ENCODE results near the gene PLAC1.

Gene PLAC1, protein sequence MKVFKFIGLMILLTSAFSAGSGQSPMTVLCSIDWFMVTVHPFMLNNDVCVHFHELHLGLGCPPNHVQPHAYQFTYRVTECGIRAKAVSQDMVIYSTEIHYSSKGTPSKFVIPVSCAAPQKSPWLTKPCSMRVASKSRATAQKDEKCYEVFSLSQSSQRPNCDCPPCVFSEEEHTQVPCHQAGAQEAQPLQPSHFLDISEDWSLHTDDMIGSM
- 0 reads per million in 4 donors for total RNA-seq

DNA sequence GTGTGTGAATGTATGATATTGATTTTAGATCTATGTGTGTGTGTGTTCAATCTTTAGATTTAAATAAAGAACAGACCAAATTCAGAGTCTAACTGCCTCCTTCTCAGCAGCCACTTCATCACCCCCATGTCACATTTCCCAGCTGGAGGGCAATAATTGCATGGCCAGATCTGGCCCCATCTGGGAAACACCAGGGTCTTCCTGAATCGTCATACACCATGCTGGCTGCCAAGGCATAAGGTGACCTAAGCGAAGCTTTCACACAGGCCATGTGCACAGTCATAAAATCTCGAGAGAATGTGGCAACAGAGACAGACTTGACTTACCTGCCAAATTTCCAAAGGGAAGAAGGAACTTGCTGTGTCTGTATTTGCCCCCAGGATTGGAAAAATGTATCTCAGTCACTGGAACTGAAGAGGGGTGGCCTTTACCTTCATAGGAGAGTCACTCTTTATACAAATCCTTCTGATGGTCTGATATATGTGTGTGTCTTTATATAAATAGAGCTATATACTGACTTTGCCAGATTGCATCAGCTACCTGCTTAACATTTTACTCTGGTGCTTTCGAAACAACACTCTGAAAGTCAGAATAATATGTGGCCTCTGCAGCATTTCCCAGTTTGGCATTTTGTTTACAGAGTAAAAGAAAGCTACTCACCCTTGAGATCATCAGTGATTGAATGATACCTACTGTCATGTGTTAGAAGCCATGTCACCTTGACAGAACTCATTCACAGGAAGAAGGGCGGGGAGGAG is at the start of gene PLAC1:
Gene PLAC1 (minus strand): TSS at position 470 of the 758 bp plus-strand sequence. CDS start 91,789 bp downstream, outside the sequence.
- no peak for DNase-seq

DNA sequence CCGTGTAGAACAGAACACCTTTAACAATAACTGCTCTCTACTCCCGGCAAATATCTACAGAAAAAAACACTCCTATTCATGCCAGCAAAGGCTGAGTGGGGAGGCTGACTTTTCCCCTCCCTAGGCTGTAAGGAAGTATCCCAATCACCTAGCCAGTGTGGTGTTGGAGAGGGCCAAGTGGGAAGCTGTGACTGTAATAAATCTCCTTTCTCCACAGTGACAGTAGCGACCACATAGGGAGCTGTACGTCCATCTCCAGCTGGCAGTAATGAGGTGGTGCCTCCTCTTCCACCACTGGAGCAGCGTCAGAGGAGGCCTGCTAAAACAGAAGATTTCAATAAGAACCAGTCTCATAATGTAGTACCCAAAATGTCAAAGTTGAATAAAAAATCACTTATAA is 47.9 kb upstream of the PLAC1 start:
- no peak for DNase-seq

DNA sequence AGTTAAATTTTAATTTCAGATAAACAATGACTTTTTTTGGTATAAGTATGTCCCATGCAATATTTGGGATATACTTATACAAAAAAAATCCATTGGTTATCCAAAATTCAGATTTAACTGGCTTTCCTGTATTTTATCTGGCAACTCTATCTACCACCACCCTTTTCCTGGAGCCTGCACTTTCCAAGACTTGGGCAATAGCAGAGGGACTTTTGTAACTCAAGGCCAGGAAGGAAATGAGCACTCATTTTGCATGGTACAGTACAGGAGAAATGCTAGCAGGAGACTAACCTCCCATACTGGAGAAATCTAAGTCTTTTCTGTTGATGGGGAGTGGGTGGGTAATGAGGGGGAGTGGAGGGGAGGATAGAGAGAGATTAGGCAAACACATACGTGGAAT is 37.7 kb upstream of the PLAC1 start:
- no peak for DNase-seq

DNA sequence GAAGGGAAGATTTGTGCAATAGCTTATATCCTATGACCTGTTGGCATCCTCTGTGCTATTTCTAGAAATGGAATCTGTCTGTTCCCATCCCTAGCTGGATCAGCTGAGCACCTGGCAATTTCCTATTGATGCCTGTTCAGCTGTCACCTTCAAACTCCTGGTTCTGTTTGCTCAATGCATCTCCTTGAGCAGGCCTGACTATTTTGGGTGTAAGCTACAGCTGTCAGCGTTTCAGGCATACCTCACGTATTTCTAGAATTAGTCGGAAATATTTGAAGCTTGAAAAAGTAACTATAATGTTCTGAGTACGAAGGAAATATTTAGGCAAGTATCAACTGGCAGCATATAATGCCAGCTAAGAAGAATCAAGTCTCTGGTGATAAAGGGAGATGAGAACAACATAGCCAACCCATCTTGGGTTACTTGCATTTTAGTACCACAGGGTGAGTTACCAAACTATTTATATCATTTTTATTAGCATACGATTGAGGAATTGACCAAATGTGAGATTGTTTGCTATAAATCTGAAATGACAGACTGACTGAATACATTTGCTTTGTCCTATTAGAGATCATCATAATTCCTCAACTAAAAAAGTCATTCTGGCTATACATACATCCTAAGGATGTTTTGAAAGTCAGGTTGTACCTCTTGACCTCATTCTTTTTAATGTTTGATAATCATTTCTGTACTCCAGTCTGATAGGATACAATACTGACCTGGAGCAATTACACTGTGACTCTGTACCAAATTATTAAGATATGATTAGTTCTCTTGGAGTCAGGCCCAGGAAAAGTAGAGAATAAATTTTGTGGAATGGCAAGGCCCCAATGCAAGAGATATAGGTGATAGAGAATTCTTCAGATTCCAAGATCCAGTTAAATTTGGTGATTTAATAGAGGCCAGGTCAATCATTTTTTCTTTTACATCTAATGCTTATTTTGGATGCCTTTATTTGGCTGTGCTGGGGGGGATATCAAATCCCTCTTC is 36.4 kb upstream of the PLAC1 start:
- DNase-seq: no peak

DNA sequence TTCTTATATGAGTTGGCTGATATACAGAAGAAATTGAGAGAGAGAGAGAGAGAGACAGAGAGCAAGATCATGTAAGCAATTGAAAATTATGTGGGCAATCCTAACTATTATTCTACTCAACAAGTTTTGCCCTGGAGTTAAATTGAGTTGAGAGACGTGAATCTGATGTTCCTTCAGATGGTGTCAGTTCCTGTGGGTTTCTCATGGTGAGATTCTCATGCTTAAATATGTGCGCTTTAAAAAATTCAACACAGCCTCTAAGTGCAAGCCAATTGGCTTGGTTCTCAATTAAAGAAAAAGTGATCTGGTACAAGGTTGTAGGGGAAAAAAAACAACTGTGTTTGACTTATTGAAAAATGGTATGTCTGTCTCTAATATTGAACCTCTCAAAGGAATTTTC is 35.4 kb upstream of the PLAC1 start:
- no peak for DNase-seq

DNA sequence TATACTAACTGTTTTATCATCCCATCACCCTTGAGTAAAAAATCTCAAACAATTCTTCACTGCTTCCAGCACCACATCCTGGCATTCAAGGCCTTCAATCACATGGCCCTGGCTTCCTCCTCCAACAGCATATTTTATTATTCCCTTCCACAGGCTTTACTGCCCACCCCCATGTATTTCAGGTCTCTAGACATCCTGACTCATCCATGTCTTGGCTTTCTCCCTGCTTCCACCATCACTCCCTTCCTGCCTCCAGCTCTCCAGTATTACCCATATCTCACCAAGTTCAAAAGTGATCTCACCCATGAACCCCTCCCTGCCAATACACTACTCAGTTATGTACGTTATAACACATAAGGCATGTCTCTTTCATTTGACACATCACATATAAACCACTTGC is 34.7 kb upstream of the PLAC1 start:
- no peak for DNase-seq

DNA sequence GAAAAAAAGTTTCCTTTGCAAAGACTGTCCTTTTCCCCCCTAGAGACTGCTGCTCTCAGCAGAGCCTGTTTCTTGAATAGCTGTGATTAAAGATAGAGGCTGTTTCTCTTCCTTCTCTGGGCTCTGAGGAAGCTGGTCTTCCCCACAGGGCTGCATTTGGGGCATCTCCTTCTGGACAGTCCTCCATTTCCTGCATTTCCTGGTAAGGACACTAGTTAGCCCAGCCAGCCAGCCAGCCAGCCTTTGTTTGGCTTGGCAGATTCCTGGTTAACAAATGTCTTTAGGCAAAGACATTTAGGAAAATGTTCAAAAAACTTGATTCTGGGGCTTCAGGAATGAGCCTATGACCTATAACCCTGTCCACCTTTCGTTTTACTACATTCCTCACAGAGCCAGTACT is 34.0 kb upstream of the PLAC1 start:
- no peak for DNase-seq

DNA sequence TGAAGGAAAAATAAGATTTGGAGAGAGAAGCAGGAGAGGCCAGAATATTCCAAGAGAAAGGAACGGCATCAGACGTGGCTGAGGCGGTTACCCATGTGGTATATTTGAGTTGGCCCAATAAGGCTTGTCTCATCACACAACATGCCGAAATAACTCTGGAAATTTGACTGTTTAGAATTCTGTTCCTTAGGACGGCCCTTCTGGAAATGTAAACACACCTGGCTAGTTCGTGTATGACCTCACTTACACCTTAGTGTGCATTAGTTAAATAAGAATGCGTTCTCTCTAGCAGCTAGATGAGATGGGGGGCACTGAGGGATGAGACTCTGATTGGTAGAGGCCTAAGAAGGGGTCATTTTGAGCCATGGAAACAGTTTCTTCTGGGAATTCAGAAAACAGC is 33.2 kb upstream of the PLAC1 start:
- no peak for DNase-seq

DNA sequence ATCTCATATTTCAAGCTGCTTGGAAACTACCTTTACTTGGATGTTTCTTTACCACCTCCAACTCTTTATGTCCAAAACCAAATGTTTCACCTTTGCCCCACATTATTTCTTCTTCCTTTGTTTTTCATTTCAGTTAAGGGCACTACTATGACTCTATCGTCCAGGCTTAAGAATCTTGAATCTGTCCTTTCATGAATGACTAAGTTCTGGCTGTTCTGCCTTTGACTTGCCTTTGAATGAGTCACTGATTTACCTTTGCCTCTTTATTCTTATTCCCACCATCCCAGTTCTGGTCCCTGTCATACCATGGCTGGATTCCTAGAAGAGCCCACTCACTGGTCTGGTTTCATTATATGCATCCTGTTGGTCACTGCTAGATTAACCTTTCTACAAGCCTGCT is 30.6 kb upstream of the PLAC1 start:
- no peak for DNase-seq

DNA sequence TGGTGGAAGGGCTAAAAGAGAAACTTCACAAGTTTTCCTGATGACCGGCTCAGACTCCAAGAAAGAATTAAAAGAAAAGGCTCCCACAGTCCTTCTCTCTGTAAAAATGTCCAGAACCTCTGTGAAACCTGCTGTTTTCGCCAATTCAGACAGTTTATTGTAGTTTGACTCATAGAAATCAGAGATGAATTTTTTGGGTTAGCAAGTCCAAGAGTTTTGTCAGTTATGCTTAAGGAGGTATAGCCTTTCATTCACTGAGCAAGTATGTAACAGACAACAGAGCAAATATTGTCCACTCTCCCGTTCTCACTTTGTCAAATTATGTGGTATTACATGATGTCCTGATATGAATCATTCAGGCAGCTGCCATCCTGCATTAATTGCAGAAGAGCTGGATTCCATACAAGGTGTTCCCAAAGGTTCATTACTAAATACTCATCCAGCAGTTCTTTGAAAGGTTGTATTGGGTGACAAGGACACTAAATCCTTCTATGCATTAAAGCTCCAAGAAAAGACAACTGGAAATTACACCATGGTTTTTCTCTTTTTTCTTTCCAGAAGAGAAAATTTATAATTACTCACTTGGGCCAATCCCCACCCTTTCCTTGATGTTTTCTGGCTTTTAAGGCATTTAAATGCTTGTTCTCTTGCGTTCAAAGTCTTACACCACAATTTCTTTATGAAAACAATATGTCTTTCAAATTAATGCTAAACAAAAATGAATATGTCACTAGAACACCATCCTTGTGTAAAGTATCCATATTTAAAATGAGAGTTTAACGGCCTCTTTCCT is 30.0 kb upstream of the PLAC1 start:
- no peak for DNase-seq

DNA sequence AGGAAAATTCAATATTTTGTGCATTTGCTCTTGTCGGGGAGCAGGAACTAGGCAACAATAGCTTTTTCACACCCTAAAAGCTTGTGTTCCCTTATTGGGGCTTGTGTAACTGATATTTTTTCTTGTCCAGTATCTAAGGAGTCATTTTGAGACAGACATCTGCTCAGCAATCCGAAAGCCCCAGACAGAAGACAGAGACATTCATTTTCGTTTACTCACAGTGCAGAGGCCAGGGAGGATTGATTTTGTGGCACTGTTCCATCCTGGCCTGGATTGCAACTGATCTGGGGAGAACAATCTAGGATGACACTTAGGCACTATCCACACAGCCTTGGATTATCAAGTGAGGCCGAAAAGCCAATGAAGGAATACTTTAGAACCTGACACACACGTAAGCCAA is 27.4 kb upstream of the PLAC1 start:
- no peak for DNase-seq

DNA sequence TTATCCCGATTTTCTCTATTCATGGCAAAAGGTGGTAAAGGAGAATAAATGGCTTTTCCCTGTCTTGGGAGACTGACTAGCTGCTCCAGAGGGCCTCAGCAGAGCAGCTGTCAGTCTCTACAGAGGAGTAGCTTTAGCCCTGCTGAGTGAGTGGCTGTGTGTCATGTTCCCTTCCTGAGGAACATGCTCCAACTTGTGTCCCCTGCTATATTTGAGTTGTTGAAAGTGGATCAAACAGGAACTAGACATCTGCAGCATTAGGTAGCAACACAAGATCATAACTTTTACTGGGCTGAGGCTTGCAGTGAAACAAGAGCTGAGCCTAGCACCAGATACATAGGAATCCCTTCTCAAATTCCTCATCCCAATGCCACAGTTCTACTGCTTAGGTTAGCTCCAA is 26.7 kb upstream of the PLAC1 start:
- no peak for DNase-seq

DNA sequence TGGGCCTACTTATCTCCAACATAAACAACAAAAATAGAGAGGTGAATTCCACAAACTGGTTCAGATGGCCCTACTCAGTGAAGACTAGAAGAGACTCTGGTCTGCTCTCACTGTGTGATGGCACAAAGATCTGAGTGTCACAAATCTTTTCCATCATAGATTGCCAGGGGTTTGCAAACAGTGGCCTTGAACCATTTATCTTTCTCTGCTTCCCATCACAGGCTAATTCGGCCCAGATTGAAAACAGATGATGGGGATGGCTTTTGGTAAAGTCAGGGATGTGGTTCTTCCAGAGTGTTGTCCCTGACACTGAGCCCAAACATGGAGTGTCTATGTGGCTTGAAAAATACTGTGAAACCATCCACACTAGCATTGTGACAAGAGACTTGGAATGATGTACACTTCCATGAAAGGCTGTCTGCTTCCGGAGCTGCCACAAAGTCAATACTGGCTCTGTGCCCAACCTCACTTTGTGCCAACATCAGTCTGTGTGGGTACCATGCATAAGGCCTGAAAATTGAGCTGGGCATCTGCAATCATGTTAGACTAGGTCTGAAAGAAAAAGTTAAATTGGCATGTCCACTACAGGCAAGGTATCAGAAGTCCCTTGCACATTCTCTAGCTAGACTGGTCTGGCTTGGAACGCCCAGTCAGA is 25.2 kb upstream of the PLAC1 start:
- no peak for DNase-seq

DNA sequence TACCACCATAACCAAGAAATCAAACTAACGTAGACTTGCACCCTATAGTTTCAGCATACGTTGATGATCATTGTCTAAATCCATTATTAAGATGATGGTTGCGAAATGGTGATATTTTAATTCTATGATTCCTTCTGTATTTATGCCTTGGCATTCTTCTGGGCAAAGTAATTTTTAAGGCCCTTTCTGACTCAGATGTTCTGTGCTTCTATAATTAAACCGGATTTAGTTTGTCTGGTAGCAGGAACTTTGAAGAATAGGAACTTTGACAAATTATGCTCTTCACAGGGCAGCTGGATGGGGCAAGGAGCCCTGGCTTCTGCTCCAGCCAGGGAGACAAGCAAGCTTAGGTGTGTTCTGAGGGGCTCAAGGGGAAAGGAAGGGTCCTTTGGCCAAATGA is 23.8 kb upstream of the PLAC1 start:
- DNase-seq: no peak

DNA sequence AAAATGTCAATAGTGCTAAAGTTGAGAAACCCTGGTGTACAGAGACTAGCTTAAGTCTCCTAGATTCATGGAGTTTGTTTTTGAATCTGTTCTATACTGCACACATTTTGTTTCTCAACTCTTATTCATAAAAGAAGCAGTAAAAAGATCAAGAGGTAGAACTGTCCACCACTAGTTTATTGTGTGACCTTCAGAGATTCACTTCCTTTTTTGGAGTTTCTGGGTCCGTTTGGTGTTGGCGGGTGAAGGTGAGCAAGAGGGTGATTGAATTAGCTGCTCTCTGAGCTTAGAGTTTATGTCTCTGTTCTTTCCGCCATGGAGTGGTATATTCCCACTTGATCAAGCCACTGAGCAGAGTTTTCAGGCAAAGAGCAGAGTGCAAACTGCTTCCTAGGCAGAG is 21.4 kb upstream of the PLAC1 start:
- no peak for DNase-seq

DNA sequence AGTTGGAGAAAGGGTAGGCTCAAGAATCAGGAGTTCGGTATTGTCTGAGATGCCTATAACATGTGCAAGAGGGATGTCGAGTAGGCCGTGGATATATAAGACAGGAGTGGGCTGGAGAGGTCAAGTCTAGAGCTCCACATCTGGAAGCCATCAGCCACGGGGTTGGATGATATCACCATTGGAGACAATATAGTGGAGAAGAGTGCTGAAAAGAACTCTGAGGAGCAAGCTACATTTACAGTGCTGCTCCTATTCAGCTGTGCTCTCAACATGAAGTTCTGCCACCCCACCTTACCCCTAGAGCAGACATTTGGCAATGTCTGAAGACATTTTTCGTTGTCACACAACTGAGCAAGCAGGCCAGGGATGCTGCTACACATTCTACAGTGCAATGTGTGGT is 20.9 kb upstream of the PLAC1 start:
- no peak for DNase-seq

DNA sequence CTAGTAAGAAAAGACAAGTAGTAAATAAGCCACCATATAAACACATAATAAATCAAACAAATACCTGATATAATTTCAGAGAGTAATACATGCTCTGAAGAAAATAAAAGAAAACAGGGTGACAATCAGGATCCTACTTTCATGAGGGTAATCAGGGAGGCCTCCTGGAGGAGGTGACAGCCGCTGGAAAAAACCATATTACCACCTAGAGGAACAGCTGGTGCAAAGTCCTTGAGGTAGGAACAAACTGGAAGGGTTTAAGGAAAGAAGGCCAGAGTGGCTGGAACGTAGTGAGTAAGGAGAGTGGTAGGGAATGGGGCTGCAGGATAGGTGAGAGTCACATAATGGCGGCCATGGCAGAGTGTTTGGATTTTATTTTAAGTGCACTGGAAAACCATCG is 19.1 kb upstream of the PLAC1 start:
- DNase-seq: no peak

DNA sequence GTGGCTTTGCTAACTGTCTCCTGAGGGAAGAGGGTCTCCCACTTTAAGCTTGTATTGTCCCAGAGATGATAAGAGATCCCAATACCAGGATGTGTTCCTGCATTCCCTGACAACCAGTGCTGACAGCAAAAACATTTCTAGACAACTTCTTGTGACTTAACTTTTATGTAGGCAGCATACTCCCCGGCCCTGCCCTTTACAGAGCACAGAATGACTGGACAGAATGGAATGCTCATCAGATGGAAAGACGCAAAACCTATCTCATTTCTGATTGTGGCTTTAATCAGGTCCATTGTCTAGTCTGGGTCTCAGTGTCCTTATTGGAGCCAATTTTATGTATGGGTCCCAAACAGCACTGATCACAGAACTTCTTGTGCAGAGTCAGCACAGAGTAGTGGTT is 18.2 kb upstream of the PLAC1 start:
- no peak for DNase-seq

DNA sequence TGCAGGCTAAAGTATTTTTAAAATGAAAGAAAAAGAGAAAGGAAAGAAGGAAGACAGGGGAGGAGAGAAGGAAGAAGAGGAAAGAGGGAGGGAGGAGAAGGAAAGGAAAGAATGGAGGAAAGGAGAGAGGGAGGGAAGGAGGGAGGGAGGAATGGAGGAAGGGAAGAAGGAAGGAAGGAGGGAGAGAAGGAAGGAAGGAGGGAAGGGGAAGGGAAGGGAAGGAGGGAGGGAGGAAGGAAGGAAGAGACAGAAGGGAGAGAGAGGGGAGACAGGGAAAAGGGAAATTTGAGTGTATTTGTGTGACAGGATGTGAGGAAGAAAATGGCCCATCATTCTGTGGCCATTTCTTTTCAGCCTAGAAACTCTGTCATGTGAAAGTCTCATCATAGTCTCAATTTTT is 14.9 kb upstream of the PLAC1 start:
- no peak for DNase-seq

DNA sequence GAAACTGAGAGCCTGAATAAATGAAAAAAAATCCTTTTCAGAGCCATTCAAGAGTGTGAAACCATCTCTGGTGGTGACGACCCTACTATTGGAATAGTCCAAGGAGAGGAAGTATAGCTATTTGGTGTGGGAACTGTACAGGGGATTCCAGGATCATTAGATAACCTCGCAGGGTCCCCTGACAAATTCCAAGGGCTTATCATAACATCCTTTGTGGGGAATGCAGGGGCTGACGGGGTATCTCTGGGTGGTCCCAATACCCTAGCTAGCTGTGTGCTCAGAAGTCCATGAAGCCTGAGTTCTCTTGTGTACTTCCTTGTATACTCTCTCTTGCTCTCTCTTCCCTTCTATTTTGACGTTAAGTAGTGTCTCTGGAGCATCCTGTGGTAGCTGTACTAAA is 13.8 kb upstream of the PLAC1 start:
- no peak for DNase-seq

DNA sequence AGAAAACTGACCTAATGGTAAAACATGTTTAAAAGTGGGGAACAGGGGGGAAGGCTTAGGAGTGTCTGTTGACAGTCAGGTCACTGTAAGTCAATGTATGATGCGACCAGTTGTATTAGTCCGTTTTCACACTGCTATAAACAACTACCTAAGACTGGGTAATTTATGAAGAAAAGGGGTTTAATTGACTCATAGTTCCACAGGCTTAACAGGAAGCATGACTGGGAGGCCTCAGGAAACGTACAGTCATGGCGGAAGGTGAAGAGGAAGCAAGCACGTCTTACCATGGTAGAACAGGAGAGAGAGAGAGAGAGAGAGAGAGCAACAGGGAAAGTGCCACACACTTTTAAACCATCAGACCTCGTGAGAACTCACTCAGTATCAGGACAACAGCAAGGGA is 13.0 kb upstream of the PLAC1 start:
- peak in 1 of 5 donors; percentile 54 for DNase-seq
